ENCODE measurements around the gene ANKS3.

ANKS3 gene, protein sequence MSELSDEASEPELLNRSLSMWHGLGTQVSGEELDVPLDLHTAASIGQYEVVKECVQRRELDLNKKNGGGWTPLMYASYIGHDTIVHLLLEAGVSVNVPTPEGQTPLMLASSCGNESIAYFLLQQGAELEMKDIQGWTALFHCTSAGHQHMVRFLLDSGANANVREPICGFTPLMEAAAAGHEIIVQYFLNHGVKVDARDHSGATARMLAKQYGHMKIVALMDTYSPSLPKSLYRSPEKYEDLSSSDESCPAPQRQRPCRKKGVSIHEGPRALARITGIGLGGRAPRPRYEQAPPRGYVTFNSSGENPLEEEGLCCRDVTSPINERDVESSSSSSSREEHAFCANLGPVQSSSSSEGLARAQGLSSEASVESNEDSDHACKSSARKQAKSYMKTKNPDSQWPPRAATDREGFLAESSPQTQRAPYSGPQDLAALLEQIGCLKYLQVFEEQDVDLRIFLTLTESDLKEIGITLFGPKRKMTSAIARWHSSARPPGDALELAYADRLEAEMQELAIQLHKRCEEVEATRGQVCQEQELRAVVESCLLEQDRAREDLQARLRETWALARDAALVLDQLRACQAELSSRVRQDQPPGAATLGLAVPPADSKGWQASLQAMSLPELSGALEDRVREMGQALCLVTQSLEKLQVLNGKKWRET

DNA sequence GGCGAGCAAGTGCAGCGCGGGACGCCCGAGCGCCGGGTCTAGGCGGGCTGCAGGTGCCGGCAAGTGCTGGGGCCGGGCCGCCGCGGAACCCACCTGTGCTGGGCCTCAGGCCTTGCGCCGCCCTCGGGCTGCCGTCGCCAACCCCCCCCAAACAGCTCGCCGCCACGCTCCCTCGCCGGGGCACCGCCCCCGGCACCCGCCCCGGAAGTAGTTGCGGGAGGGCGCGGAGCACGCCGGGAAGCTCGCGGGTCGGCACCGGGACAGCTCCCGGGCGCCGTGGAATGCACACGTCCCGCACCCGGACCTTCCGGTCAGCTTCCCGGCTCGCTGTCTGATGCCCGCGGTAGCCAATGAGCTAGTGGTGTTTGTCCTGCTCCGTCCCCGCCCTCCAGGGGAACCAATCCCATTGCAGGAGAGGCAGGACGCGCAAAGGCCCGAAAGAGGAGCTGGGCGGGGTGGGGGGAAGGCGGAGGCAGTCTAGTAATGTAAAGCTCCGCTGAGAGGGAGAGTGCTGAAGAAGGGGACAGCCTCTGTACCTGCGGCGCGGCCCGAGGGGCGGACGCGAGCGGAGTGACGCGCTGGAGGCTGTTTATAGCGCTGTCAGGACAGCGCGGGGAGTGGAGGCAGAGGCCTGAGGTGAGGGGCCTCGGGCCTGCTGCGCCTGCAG lies at the start of gene ANKS3, which contains the start of gene DNAAF8:
TSS of gene ANKS3 (minus strand) at position 209 of the 667 bp plus-strand sequence. CDS start 4,122 bp downstream, outside the sequence.
TSS of gene DNAAF8 (plus strand) at position 475 of the 667 bp plus-strand sequence. CDS start 1,978 bp downstream, outside the sequence.
- peak; percentile 95 for DNase-seq (ENCODE audit: low read depth)

DNA sequence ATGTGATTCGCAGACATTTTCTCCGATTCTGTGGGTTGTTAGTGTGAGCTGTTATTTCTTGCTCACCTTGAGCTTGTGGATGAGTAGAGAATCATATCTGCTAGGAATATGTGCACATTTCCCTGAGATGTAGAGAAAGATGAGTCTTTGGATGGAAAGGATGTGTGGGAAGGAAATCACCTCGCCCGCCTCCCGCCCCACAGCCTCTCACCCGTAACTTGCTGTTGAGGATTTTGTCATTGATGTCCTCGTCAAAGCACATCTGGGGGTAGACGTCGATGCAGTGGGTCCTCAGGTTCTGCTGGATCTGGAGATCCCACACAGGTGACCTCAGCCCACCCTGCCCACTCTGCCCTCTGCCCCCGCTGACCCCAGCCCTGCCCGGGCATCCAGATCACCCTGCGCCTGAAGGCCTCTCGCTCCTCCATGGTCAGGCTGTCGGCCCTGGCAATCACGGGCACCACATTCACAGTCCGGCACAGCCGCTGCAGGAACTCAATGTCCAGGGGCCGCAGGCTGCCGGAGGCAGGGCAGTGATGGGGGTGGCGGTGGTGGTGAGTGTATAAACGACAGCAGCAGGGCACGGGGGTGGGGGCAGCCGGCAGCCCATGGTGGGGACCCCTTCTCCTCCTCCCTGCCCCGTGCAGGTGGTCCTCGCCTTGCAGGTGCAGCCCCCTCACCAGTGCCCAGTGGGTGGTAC lies 49.3 kb upstream of the ANKS3 start:
- DNase-seq (ENCODE audit: low read depth) = no peak

DNA sequence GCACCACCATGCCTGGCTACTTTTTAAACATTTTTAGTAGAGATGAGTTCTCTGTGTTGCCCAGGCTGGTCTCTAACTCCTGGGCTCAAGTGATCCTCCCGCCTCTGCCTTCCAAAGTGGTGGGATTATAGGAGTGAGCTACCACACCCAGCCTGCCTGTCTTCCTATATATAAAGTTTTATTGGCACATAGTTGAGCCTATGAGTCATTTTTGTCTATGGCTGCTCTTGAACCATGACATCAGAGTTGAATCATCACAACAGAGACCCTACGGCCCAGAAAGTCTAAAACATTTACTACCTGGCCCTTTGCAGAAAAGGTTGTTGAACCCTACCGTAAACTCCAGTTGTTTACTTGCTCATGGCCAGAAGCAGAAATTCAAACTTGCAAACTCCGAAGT lies 46.2 kb upstream of the ANKS3 start:
- no peak for DNase-seq (ENCODE audit: low read depth)

DNA sequence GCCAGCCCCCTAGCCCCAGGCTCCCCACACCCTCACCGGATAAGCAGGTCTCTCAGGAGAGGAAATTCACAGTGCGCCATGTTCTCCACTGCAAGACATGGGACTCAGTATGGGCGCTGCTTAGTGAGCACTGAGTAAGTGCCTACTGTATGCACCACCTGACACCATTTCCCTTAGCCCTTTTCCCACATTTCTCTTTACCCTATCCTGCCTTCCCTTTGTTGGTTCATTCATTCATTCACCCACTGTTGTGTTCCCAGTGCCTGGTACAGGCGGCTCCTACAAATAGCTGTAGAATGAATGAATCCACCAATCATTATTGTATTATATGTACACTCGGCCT lies 44.0 kb upstream of the ANKS3 start:
- no peak for DNase-seq (ENCODE audit: low read depth)

DNA sequence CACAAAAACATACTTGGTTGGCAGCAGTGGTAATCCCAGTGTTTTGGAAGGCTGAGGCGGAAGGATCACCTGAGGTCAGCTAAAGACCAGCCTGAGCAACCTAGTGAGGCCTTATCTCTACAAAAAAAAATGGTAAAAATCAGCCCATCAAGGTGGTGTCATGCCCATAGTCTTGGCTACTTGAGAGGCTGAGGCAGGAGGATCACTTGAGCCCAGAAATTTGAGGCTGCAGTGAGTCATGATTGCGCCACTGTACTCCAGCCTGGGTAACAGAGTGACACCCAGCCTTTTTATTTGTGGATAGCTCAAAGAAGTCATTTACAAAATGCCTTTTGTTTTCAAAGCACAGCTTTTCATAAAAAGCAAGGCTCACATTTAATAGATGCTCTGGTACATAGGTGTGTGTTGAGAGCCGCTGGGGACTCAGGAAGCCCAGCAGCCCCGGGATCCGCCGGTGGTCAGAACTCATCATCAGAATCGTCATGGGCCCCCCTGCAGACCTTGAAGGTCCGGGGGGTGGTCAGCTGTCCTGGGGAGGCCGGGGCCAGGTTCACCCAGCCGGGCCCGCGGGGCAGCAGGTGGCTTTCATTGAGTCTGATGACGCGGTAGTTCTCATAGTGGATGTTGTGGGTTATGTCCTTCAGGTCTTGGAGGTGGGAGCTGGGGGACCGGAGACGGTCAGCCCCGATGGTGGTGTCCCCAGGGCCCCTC lies 43.4 kb upstream of the ANKS3 start:
- DNase-seq (ENCODE audit: low read depth) = no peak

DNA sequence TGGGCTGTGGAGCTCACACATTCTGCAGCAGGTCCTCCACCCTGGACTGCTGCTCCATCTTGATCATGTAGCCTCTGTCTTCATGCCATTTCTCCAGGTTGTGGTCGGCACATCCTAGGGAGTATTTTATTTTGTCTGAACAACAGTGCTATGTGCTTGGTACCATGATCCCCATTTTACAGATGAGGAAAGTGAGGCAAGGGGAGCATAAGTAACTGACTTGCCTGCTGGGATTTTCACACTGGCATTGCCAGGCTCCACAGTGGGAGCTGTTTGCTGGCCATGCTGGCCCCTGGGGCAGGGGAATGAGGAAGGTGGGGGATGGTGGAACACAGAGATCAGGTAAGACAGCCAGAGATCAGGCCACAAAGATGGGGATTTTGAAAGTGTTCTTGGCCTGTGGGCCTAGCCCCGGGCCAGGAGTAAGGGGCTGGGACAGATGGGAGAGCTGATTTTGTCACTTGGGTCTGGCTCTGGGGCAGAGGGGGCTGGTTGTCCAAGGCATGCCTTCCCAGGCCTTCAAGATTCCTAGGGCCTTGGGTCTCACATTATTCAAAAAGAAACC lies 42.2 kb upstream of the ANKS3 start:
- no peak for DNase-seq (ENCODE audit: low read depth)

DNA sequence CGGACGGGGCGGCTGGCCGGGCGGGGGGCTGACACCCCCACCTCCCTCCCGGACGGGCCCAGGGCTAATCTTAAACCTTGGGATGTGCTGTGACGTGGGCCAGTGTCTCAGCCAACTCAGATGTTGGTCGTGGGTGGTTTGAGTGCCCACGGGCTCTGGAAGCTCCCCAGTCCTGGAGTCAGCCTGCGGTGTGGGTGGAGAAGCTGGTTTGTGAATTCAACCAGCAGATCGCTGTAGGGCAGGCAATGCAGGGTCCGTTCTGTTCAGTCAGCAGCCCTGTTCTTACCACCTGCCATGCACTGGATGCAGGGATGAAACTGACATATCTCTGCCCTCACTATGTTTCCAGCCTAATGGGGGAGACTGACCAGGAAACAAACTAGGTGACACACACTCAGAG lies 40.9 kb upstream of the ANKS3 start:
- DNase-seq (ENCODE audit: low read depth) = no peak

DNA sequence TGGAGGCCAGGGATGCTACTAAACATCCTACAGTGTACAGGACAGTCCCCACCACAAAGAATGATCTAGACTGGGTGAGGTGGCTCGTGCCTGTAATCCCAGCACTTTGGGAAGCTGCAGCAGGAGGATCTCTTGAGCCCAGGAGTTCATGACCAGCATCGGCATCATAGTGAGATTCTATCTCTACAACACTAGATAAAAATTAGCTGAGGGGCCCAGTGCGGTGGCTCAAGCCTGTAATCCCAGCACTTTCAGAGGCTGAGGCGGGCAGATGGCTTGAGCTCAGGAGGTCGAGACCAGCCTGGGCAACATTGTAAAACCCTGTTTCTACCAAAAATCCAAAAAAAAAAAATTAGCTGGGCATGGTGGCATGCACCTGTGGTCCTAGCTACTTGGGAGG lies 38.3 kb upstream of the ANKS3 start:
- no peak for DNase-seq (ENCODE audit: low read depth)

DNA sequence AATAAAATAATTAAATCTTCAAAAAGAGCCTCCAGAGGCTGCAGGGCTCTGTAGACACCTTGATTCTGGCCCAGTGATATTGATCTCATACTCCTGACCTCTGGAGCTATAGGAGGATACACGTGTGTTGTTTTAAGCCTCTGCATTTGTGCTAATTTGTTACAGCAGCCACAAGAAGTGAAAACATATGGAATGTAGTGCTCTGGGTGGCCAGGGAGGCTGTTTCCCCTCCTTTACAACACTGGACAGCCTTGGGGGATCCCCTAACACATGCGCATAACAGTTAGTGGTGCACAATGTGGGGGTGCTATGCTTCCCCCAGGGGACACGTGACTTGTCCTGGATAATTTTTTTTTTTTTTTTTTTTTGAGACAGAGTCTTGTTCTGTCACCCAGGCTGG lies 37.6 kb upstream of the ANKS3 start:
- DNase-seq (ENCODE audit: low read depth) = no peak

DNA sequence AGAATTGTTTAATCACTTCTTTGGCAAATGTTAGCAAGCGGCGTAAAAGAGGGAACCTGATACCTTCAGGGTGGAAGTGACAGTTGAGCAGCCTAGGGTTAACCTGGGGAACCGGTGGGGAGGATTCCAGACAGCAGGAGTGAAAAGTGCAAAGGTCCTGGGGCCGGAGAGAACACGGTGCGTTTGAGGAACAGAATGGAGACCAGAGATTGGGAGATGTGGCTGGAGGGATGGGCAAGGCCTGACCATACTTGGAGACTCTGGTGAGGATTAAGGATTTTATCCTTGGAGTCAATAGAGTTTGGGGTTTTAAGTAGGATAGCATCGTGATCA lies 35.2 kb upstream of the ANKS3 start:
- no peak for DNase-seq (ENCODE audit: low read depth)

DNA sequence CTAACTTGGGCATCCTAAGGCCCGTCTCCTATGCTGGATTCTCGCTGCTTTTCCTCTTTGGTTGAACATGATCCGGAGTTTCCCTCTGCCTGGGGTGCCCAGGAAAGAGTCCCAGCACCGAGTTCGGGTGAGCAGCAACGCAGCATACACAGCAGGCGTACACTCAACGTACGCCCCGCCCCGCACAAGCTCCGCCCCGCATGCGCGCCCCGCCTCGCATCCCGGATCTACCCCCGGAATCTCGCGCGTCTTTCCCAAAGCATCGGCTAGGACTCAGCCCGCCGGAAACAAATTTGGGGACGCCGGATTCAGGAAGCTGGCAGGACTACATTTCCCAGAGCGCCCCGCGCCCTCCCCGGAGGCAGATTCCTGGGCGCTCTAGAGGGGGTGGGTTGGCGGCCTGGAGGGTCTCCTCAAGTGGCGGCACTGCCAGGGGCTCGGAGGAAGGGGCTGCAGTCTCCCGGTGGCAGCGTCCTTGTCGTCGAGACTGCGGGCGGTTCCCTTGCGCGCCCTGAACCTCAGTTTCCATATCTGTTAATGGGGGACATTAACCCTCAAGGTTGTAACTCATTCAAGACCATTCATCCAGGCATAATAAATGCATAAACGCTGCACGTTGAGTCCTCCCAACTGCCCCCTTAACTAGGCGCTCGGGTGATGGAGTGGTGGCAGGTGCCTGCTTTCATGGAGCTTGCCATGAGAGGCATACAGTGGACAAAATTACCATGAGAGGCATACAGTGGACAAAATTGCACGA lies 34.7 kb upstream of the ANKS3 start:
- DNase-seq (ENCODE audit: low read depth) = peak; percentile 85

DNA sequence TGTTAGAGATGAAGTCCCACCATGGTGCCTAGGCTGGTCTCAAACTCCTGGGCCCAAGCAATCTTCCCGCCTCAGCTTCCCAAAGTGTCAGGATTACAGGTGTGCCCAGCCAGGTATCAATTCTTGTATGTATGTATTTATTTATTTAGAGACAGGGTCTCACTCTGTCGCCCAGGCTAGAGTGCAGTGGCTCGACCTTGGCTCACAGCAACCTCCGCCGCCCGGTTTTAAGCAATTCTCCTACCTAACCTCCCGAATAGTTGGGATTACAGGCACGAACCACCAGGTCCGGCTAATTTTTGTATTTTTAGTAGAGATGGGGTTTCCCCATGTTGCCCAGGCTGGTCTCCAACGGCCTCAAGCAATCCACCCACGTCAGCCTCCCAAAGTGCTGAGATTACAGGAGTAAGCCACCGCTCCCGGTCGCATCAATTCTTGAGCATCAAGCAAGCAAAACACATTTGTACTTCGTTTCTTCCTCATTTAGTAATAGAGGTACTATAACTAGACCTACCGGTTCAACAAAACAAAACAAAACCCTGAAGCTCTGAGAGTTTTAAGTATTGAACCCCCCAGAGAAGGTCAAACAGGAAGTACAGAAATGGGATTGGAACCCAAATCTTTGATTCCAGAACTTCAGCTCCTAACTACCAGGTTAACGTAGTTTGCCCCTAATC lies 33.9 kb upstream of the ANKS3 start:
- DNase-seq (ENCODE audit: low read depth) = no peak

DNA sequence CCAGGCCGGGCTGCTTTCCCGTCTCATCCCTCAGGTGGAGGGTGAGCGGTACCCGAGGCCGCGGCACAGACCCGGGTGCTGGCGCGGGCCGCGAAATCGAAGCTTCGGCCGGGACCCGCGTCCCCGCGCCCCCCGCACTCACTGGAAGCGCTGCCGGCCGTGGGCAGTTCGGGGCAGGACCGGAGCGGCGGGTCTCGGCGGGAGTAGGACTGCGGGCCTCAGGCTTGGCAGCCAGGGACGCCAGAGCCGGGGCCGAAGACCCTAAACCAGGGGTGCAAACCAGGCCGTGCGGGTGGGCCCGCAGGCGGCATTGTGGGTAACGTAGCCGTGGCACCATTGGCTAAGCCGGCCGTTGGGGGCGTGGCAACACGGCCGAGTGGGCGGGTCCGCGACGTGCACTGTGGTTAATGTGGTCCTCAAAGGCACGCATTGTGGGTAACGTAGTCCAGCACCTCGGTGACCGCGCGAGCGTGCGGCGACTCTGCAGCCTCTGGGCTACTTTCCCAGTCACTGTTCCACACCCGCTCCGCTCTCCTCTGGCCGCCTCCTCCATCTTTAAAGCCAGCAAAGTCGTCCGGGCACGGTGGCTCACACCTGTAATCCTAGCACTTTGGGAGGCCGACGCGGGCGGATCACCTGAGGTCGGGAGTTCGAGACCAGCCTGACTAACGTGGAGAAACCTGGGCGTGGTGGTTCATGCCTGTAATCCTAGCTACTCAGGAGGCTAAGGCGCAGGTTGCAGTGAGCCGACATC lies 33.0 kb upstream of the ANKS3 start, which contains the start of gene ZNF500:
TSS of gene ZNF500 (minus strand) at position 288 of the 754 bp plus-strand sequence. CDS start 1,184 bp downstream, outside the sequence.
- DNase-seq (ENCODE audit: low read depth) = peak; percentile 92

DNA sequence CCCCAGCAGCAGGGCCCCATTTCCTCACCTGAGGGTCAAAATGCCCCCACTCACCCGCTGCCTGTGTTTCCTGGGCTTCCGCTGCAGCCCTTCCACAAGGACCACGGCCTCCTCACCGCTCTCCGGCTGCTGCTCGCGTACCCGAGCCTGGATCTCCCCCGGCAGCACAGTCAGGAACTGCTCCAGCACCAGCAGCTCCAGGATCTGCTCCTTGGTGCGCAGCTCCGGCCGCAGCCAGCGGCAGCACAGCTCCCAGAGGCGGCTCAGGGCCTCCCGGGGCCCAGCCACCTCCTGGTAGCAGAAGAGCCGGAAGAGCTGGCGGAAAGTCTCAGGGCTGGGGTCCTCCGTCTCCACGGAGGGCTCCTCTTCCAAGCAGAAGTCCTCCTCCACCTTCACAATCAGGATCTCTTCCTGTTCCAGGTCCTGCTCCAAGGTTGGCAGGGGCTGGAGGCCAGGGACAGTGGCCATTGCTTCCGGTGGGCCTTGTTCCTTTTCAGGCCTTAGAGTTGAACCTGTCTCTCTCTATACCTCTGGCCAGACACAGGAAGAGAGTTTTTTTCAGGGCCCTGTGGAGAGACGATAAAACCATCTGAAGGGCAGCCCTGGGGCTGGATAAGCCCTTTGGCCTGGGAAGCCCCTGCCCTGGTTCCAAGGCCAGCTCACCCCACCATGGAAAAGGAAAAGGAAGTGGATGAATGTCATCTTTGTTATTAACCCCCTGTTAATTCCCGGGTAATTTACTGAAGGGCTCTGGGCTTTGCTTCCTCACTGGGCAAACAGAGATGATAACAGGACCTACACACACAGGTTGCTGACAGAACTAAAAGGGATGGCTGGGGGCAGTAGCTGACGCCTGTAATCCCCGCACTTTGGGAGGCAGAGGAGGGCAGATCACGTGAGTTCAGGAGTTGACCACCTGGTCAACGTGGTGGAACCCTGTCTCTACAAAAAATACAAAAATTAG lies 31.7 kb upstream of the ANKS3 start:
- no peak for DNase-seq (ENCODE audit: low read depth)

DNA sequence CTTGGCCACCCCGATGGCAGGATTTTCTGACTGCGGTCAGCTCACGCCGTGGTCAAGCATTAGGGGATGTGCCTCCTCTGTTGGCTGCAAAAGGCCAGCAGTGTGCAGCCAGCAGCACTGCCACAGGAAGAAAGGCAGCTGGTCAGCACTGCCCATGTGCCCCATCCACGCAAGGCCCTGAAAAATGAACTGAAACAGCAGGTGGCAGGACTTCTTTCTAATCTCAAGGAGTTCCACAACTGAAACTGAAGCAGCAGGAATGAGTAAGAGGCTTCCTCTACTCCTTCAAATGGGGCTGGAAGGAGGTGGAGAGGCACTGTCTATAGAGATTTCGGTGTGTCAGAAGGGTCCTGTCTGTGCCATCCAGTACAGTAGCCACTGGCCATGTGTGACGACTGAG lies 29.7 kb upstream of the ANKS3 start:
- no peak for DNase-seq (ENCODE audit: low read depth)

DNA sequence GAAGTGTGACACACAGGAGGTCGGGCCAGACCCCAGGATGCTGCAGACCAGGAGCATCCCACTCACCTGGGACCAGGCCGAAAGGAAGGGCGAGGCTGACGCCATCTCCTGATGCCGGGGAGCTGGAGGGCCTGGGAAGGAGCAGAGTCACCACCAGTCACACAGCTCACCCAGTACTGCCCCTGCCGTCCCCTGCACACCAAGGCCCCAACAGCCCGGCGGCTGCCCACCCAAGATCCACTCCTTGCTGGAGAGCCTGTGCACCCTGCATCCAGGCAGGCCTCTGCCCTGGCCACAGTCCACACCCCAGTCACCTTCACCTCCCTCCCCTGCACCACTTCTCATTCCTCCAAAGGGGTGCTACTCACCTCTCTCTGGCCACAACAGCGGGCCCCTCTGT lies 28.1 kb upstream of the ANKS3 start:
- DNase-seq (ENCODE audit: low read depth) = no peak

DNA sequence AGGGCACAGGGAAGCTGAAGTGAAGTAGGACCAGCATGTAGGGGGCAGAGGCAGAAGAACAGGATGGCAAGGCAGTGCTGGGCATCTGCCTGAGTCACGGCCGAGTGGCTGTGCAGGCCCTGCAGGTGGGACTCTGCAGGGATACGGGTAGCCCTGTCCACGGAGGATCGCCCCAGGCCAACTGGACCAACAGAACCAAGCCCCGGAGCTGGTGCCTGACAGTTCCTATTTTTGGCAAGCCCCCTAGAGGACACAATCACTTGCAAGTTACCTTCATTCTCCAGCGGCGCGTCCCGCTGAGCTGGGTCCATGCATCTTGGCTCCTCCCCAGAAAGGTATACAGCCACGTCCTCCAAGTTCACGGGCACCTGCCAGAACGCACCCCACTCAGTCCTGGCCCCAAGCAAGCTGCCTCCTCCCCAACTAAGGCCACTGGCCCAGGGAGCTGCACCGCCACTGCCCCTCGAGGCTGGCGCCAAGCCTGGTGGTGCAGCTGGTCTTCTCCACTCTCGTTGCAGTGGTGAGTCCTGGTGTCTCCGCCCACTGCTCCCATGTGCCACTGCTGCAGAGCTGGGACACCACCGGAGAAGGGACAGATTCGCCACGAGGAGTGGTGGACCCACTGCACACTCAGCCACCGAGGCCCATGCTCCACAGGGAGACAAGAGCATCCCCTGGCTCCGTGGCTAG lies 26.3 kb upstream of the ANKS3 start:
- DNase-seq (ENCODE audit: low read depth) = no peak

DNA sequence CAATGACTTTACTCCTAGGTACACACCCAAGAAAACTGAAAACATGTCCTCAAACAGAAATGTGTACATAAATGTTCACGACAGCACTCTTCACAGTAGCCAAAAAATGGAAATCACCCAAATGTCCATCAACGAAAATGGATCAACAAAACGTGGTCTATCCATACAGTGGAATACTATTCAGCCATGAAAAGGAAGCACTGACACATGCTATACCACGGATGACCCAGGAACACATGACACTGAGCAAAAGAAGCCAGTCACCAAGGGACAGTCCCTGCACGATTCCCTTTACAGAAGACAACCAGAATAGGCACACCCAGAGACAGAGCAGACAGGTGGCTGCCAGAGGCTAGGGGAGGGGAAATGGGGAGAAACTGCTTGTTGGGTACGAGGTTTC lies 21.6 kb upstream of the ANKS3 start:
- DNase-seq (ENCODE audit: low read depth) = no peak

All from fibroblast of the conjunctiva (primary cell).